GM18507 (cell line): Measurements from ENCODE around the gene PAQR9.

Experiments
- DNase-seq: peaks from one replicate; pipeline ENCODE4 v3.0.0; 2011; ENCODE audit warnings: low read depth; ENCODE audit not compliant: insufficient read length; ENCODE audit errors: extremely low spot score
- FAIRE-seq: peaks from 2 replicates; lab custom pipeline; 2011; peaks lifted over from hg19 to GRCh38; lab: Jason Lieb, UNC

PAQR9 gene

DNA sequence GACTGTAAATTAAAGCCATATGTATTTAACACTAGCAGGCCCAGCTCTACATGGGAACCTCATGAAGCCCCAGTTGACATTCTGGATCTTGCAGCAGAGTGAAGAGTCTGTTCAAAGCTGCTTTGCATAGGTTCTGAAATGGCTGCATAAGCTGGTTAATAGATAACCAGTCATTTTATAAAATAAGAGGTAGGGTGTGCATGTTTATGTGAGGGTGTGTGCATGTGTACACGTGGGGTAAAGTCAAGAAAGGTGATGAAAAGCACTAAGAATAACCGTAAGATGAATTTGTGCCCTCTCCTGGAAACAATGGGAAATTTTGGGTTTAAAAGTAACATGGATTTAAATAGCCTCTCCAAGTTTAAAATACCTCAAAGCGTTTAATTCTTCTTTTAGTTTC is 33.0 kb downstream of the PAQR9 start:
- no peak for FAIRE-seq
- no peak for DNase-seq

DNA sequence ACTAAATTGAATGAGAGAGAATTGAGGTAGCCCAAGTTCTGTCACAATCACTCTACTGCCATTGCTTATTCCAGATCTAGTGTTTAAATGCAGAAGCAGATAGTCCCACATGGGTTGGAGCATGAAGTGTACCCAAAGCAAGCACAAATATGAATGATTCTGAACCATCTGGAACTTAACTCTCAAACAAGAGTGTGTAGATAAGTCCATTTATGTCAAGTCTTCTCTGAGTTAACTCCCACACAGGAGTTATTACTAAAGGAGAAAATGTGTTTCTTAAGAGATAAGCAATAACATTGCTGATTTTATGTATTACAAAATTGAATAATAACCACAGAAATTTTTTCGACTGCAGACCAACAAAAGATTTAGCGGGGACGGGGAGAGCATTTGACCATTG is 33.6 kb downstream of the PAQR9 start:
- DNase-seq = no peak
- no peak for FAIRE-seq

DNA sequence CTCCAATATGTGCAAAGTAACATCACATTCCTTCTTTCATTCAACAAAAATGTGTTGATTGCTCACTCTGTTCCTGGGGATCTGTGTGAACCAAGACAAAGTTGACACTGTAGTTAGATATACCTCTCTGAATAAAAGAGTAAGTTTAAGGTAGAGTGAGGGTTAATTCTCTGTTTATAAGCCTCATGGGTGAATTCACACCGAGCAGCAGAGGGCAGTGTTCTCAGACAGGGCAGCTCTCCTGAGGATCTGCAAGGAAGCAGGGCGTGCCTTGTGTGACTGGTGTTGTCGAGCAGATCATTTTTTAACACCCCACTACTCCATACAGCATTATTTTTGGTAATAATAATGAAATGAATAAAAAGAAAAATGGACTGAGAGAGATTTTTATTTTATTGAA is 34.4 kb downstream of the PAQR9 start:
- no peak for DNase-seq
- FAIRE-seq = peak; percentile 49

DNA sequence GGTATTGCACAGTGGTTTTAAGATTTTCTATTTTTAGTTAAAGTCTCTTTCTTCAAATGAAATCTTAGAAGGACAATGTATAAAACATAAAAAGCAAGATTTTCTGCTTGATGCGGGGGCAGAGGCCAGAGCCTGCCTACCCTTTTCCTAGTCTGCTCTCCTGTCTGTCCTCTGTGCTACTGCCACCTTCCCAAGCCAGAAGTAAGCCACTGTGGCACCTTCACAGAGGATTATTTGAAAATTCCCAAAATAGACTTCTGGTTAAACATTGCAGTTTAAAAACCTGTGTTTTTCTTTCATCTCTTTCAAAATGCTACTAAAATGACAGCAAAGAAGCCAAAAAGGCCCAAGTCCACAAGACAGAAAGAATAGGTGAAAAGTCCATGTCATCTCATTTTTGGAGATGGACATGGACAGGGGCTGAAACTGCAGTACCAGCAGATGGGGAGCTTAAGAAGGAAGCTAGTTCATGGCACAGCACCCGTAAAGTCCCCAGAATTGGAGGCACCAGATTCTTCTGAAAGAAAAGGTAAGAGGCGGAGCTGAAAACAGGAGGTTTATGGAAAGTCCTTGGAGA is 37.0 kb downstream of the PAQR9 start:
- DNase-seq = no peak
- FAIRE-seq = no peak

DNA sequence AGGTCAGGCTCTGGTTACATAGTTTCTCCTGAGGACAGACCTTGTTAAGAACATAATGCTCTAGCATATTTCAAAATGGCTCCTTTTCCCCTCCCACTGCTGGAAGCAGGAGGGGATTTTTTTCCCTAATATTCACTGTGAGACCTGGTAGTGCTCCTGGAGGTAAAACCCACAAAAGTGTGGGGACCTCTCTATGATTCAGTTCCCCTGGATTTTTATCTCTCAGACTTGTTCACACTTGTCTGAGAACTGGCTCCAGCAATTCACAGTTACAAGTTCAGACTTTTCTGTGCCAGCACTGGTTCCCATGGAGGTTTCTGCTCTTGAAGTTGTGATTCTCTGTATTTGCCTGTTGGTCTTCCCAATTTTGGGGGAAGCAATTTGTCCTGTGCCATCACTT is 38.3 kb downstream of the PAQR9 start:
- DNase-seq (no peak), FAIRE-seq (no peak)

DNA sequence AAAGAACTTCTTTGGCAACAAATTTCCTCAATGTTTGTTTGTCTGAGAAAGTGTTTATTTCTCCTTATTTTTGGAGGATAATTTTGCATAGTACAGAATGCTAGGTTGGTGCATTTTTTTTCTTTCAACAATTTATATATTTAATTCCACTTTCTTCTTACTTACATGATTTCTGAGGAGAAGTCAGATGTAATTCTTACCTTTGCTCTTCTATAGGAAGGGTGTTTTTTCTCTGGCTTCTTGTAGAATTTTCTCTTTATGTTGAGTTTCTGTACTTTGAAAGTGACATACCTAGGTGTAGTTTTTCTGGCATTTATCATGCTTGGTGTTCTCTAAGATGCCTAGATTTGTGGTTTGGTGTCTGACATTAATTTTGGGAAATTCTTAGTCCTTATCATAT is 39.8 kb downstream of the PAQR9 start:
- DNase-seq = no peak
- FAIRE-seq = no peak

DNA sequence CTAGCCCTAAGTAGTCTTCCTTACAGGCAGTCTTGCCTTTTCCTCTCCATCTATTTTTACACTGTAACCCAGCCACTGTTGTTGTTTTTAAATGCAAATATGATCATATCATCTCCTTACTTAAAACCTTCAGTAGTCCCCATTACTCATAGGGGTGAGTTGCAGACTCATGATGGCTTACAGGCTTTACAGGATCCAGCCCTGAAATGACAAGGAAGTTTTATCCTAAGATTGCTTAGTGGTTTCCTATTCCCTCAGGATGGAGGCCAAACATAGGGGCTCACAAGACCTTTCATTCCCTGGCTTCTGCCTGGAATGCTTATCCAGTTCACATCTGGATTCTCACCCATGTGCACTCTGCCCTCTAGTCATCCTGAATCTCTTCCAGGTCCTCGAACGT is 46.9 kb downstream of the PAQR9 start:
- no peak for DNase-seq
- FAIRE-seq = no peak

DNA sequence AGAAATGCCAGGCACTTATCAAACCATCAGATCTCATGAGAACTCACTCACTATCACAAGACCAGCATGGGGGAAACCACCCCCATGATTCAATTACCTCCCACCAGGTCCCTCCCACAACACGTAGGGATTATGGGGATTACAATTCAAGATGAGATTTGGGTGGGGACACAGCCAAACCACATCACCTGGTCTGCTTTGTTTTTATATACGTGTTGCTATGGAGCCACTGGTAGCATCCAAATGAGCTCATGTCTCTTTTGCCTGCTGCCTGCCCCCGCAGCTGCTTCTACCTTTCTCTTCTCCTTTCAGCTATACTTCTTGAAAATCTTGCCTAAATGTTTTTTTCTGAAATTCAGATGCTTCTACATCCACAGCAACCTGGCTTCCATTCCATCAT is 47.8 kb downstream of the PAQR9 start:
- no peak for FAIRE-seq
- no peak for DNase-seq

DNA sequence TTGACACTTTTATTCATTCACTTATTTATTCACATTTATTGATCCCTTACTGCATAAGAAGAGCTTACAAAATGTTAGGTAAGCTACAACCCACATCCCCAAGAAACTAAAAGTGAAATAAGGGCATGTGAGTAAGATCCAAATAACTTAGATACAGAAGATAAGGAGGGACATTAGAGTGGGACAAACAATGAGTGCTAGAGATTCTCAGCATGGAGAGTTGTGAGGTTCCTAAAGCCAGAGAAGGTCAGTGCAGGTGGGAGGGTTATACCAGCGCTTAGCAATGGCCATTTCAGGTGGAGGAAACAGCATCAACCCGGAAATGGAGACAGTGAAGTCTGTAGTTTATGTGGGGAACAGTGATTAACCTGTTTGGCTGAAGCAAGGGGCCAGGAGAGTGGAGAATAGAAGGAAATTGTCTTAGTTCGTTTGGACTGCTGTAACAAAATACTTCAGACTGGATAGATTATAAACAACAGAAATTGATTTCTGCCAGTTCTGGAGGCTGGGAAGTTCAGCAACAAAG is 49.1 kb downstream of the PAQR9 start:
- no peak for FAIRE-seq

DNA sequence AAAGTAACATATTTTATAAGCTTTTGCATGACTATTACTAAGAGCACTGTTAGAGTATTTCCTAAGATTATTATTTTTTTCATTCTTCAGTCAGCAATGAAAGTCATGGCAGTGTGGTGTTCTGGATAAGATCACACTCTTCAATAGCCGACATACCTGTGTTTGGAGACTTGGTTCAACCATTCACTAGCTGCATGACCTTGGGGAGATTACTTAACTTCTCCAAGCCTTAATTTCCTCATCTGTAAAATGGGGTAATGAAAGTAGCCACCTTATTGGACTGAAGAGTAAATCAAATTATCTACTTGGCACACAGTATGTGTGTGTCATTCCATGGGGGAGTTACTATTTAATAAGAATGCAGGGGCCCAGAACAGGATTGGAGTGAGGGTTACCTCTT is 50.0 kb downstream of the PAQR9 start:
- DNase-seq (no peak), FAIRE-seq (no peak)

More for the DNA sequence above, 49.1 kb downstream of the PAQR9 start:
- DNase-seq = no peak

DNA sequence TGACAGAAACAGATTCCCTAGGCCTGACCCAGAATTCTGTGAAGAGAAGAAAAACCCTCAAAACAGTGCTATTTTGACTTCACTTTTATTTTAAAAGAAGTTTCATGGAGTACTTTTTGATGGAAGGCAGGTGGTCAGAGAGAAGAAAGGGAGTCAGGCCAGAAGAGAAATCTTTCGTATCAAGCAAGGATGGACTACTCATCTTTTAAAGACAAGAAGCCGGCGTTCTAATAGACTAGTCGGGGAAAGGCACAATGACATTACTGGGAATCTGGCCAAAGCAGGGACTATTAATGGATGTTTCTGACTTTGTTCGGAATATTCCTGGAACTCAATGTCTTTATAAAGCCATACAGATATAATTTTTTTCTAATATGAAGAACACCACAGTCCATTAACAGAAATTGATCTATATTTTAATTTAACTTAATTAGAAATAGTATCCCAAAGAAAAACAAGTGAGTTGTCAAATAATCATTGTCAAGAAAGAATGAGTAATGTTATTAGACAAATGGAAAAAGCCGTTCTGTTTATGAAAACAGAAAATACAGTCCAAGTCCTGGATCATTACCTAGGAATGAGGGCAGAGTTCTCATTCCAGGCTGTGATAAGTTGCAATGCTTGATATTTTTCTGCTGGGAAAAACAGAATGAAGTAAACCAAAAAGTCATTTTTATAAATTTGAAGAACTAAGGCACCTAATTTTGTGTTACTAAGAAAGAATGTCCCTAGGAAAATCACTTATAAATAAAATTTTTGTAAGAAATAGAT is 50.9 kb downstream of the PAQR9 start:
- FAIRE-seq (no peak), DNase-seq (no peak)
